ENCODE data around the gene GRIK5. TPM values are rescaled to one million over a fixed set of nuclear protein-coding genes. Genes with fewer than 3 reads are reported as not detected.

GRIK5 gene
- total and polyA plus RNA-seq, 2 of the 8 experiments (the other 6 are each of a cell fraction or from before 2014, with no cell fraction given) = 17.8 to 42.9 TPM

- H4K91ac ChIP-seq (replicated peaks; ENCODE audit: insufficient read length, low read length) = no peak overlapping the region
- no peak overlapping the region for H3K18ac ChIP-seq (ENCODE audit: extremely low read depth, low read length)
- no peak overlapping the region for H3K23ac ChIP-seq (ENCODE audit: insufficient read length)
- no peak overlapping the region for H2BK15ac ChIP-seq (ENCODE audit: low read length)
- H2AK5ac ChIP-seq (ENCODE audit: low read depth, low read length) = no peak overlapping the region
- no peak overlapping the region for H2BK12ac ChIP-seq (ENCODE audit: low read depth, low read length)
- H3K4me3 ChIP-seq (ENCODE audit: extremely low read depth in 1 of 4, insufficient read depth in 2 of 4, low read depth in 3 of 4, low read length in 4 of 4) = no peak overlapping the region
- H3K4ac ChIP-seq (replicated peaks; ENCODE audit: insufficient read length, low read depth, low read length) = no peak overlapping the region
- H2BK5ac ChIP-seq (ENCODE audit: low read depth, low read length) = no peak overlapping the region
- DNase-seq (ENCODE audit: low read depth in 1 of 2, low spot score in 2 of 2) = no peak
- no peak overlapping the region for H2BK20ac ChIP-seq (ENCODE audit: low read length)
- no peak overlapping the region for H3K27ac ChIP-seq (ENCODE audit: low read depth, low read length)
- no peak overlapping the region for H2AFZ ChIP-seq (ENCODE audit: low read length)
- H3K4me2 ChIP-seq (ENCODE audit: insufficient read depth in 1 of 2, low read depth in 2 of 2, low read length in 2 of 2) = no peak overlapping the region
- no peaks in the 10 kb centered on the region for H3K9me3 ChIP-seq (ENCODE audit: insufficient read depth in 2 of 2, low read depth in 1 of 2, low read length in 1 of 2)
- H3K27me3 ChIP-seq (replicated peaks in 1 of 4; ENCODE audit: control insufficient read depth in 3 of 4, extremely low read depth in 1 of 4, insufficient read depth in 3 of 4, low read length in 3 of 4) = no peaks in the 10 kb centered on the region
- 82% methylated on average over 7 of the region's 7 CpGs; no CpG with 5 or more reads in 1 of the 2 experiments for WGBS, 2 experiments (ENCODE audit: extremely low coverage in 1 of 2, insufficient coverage in 1 of 2, insufficient read length in 1 of 2, insufficient replicate concordance in 2 of 2, low coverage in 1 of 2, low lambda C conversion rate in 2 of 2, missing lambda C conversion rate in 1 of 2)
- H3K23me2 ChIP-seq (ENCODE audit: low read depth, low read length) = no peaks in the 10 kb centered on the region
- H2BK120ac ChIP-seq (replicated peaks; ENCODE audit: low read depth, low read length) = no peak overlapping the region
- peaks cover 3 to 6% of the 10 kb centered on the region in 2 experiments for H4K20me1 ChIP-seq (replicated peaks in 1 of 2; ENCODE audit: control insufficient read depth in 1 of 2, insufficient read depth in 2 of 2, low read length in 2 of 2)
- H3K79me1 ChIP-seq (ENCODE audit: low read depth, low read length) = no peaks in the 10 kb centered on the region
- H4K5ac ChIP-seq (ENCODE audit: insufficient read length, low read depth, low read length) = no peak overlapping the region
- POLR2A ChIA-PET (ENCODE audit: partially characterized antibody) = interaction anchor here (0.6 to 3.0 kb wide), 5 partner anchors 8 to 185 kb away, joined by 3 to 10 read pairs (median 3); partner anchors contain the start of gene RPS19
- no peak for FAIRE-seq
- no peak overlapping the region for H3K14ac ChIP-seq (ENCODE audit: insufficient read length)
- H4K8ac ChIP-seq (ENCODE audit: extremely low read depth, insufficient read depth, low read length) = no peak overlapping the region
- no peaks in the 10 kb centered on the region for H3K79me2 ChIP-seq (ENCODE audit: control insufficient read depth in 1 of 2, insufficient read depth in 2 of 2, low read length in 2 of 2)
- TF ChIP-seq USF2 (IDR thresholded peaks at IDR 0.05; ENCODE audit: low read length) (no peak), TBP (IDR thresholded peaks at IDR 0.05; ENCODE audit: low read depth, low read length) (no peak), EP300 (IDR thresholded peaks at IDR 0.05; ENCODE audit: borderline replicate concordance in 1 of 2, low read depth in 2 of 2, low read length in 2 of 2) (no peak), RAD21 (IDR thresholded peaks at IDR 0.05 in 1 of 2, conservative IDR thresholded peaks at IDR 0.05 in 1 of 2; ENCODE audit: low read depth in 2 of 2, low read length in 2 of 2) (no peak), POU5F1 (IDR thresholded peaks at IDR 0.05; ENCODE audit: low read depth, low read length) (no peak), SUZ12 (IDR thresholded peaks at IDR 0.05; ENCODE audit: low read length) (no peak), TEAD4 (IDR thresholded peaks at IDR 0.05; ENCODE audit: low read depth, low read length) (no peak)
- TF ChIP-seq, protein P1, sequence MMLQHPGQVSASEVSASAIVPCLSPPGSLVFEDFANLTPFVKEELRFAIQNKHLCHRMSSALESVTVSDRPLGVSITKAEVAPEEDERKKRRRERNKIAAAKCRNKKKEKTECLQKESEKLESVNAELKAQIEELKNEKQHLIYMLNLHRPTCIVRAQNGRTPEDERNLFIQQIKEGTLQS (IDR thresholded peaks at IDR 0.05; ENCODE audit: insufficient read depth, low read depth, low read length) = no peak
- H3K9ac ChIP-seq (replicated peaks in 1 of 4; ENCODE audit: extremely low read depth in 1 of 4, low read depth in 3 of 4, low read length in 3 of 4) = no peak overlapping the region
- H3K56ac ChIP-seq (replicated peaks; ENCODE audit: insufficient read length, low read depth, low read length) = no peak overlapping the region
- H3K4me1 ChIP-seq (replicated peaks in 1 of 4; ENCODE audit: control insufficient read depth in 3 of 4, insufficient read depth in 4 of 4, low read length in 3 of 4) = no peaks in the 10 kb centered on the region
- CTCF ChIA-PET (ENCODE audit: partially characterized antibody) = interaction anchor here (0.6 to 2.5 kb wide), 5 partner anchors 11 to 63 kb away, joined by 3 to 12 read pairs (median 4); no protein-coding TSS in a partner anchor
- H3K36me3 ChIP-seq (ENCODE audit: control insufficient read depth in 2 of 4, insufficient read depth in 4 of 4, low read length in 3 of 4) = peaks cover 10 to 39% (median 36%) of the 10 kb centered on the region in 4 experiments
These were observed 24.4 kb downstream of the GRIK5 start for GRCh38 chr19:42045575-42045974.
